Adrenal gland (tissue), 5 donors: ENCODE results near the gene WDR4.

ENCODE experiments used
- POLR2A ChIP-seq, 2 donors: fragments of 450-650 bp; IDR thresholded peaks; one replicate each; pipeline ENCODE4 v1.6.1; 2017; ENCODE audit warnings: antibody characterized with exemption in 2 of 2, mild to moderate bottlenecking in 2 of 2, moderate library complexity in 1 of 2
- TF ChIP-seq, protein P1 (sequence below), 6 experiments: fragments of 450-650 bp in 4 of 6; fragments of 200-600 bp in 2 of 6; sonication (generic) in 1 of 6; IDR thresholded peaks; 1 replicate in 5 of 6; 2 replicates in 1 of 6; pipeline versions ENCODE4 v1.5.1 to v1.8.0; 2016 to 2021; ENCODE audit warnings: antibody characterized with exemption in 6 of 6, mild to moderate bottlenecking in 2 of 6, moderate library complexity in 1 of 6
- donor health status: DM: no; HTN: no; CAD: no.

DNA sequence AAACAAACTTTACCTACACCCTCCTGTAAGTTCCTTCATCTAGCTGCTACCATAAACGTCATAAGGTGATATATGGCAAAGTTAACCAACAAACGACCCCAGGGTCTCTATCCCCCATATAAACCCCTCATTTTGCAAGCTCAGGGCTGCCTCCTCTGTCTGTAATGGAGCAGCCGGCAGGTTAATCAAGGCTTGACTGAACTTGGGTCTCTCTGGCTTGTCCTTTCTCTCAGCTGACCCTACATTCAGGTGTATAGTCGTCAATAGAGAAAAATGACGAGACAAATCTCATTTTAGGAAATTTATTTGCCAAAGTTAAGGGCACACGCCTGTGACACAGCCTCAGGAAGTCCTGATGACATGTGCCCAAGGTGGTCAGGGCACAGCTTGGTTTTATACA is 67.4 kb downstream of the WDR4 start:
- TF ChIP-seq POLR2A (IDR thresholded peaks at IDR 0.05), result no peak
- TF ChIP-seq, protein P1, sequence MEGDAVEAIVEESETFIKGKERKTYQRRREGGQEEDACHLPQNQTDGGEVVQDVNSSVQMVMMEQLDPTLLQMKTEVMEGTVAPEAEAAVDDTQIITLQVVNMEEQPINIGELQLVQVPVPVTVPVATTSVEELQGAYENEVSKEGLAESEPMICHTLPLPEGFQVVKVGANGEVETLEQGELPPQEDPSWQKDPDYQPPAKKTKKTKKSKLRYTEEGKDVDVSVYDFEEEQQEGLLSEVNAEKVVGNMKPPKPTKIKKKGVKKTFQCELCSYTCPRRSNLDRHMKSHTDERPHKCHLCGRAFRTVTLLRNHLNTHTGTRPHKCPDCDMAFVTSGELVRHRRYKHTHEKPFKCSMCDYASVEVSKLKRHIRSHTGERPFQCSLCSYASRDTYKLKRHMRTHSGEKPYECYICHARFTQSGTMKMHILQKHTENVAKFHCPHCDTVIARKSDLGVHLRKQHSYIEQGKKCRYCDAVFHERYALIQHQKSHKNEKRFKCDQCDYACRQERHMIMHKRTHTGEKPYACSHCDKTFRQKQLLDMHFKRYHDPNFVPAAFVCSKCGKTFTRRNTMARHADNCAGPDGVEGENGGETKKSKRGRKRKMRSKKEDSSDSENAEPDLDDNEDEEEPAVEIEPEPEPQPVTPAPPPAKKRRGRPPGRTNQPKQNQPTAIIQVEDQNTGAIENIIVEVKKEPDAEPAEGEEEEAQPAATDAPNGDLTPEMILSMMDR (IDR thresholded peaks at IDR 0.05), result no peak
